CD4-positive, alpha-beta T cell (primary cell): ENCODE results near the gene GLB1L2. TPM values are rescaled to one million over a fixed set of nuclear protein-coding genes. Genes with fewer than 3 reads are reported as not detected.

Experiments used
- ATAC-seq: fragments of 200-7000 bp; cut with Tn5 transposase; one replicate; pipeline ENCODE4 v1.10.0; 2022; ENCODE audit warnings: mild to moderate bottlenecking; ENCODE audit not compliant: poor library complexity
- CTCF ChIA-PET: fragments of 350-600 bp; sonication (Branson Sonifier 250); formaldehyde crosslinking; loops from one replicate; lab custom pipeline; 2021; ENCODE audit warnings: antibody characterized with exemption, inconsistent platforms; lab: Charles Lee
- POLR2A ChIA-PET: fragments of 350-600 bp; sonication (Branson Sonifier 250); formaldehyde crosslinking; loops from one replicate; lab custom pipeline; 2021; ENCODE audit warnings: antibody characterized with exemption, inconsistent platforms; lab: Charles Lee
- DNase-seq, 14 experiments: peaks; one replicate each; pipeline ENCODE4 v3.0.0-alpha.2; 2013 to 2020; ENCODE audit warnings: mixed read lengths in 2 of 14
- H3K27ac ChIP-seq, 2 donors: one replicate each; pipeline versions ENCODE4 v1.5.1 to v1.7.0; 2013; ENCODE audit warnings: low read length in 2 of 2, low read depth in 1 of 2, mild to moderate bottlenecking in 1 of 2
- H3K27me3 ChIP-seq, 2 experiments: 1 replicate in 1 of 2; 2 replicates in 1 of 2; pipeline versions ENCODE4 v1.6.1 to v1.7.0; 2013; ENCODE audit warnings: low read length in 2 of 2, control low read depth in 1 of 2, mild to moderate bottlenecking in 1 of 2, moderate library complexity in 1 of 2; ENCODE audit not compliant: insufficient read depth in 2 of 2, control insufficient read depth in 1 of 2
- H3K36me3 ChIP-seq: one replicate; pipeline ENCODE4 v1.6.1; 2013; ENCODE audit warnings: low read length, control low read depth; ENCODE audit not compliant: insufficient read depth
- H3K4me1 ChIP-seq: one replicate; pipeline ENCODE4 v1.6.1; 2013; ENCODE audit warnings: low read length, control low read depth; ENCODE audit not compliant: insufficient read depth
- H3K4me3 ChIP-seq: one replicate; pipeline ENCODE4 v1.5.1; 2013; ENCODE audit warnings: mild to moderate bottlenecking, low read length, moderate library complexity
- H3K9me3 ChIP-seq, 2 experiments: 1 replicate in 1 of 2; 2 replicates in 1 of 2; pipeline versions ENCODE4 v1.6.1 to v1.7.0; 2013; ENCODE audit warnings: low read length in 2 of 2, mild to moderate bottlenecking in 2 of 2, control low read depth in 1 of 2, moderate library complexity in 1 of 2; ENCODE audit not compliant: control insufficient read depth in 1 of 2, insufficient read depth in 1 of 2
- H3K27ac Mint-ChIP-seq: one replicate; pipeline ENCODE4 v1.8.0; 2020; ENCODE audit warnings: mixed read lengths
- H3K27me3 Mint-ChIP-seq: one replicate; pipeline ENCODE4 v1.8.0; 2021; ENCODE audit warnings: mixed read lengths
- H3K36me3 Mint-ChIP-seq: one replicate; pipeline ENCODE4 v1.8.0; 2021; ENCODE audit warnings: low read depth, mixed read lengths
- H3K4me1 Mint-ChIP-seq: one replicate; pipeline ENCODE4 v1.8.0; 2021; ENCODE audit warnings: low read depth, mixed read lengths
- H3K4me3 Mint-ChIP-seq: one replicate; pipeline ENCODE4 v1.8.0; 2020; ENCODE audit warnings: mild to moderate bottlenecking, mixed read lengths
- H3K9me3 Mint-ChIP-seq: one replicate; pipeline ENCODE4 v1.8.0; 2020; ENCODE audit warnings: mixed read lengths
- intact Hi-C, 2 experiments: fragments of 100-400 bp; cut with DNase I in 1 of 2; cut with micrococcal nuclease in 1 of 2; formaldehyde crosslinking; loops; one replicate each; pipeline versions ENCODE4 v1.15.1 to v1.9.0; 2023 to 2025; cut with DNase I, micrococcal nuclease
- total RNA-seq, 174 experiments: library from RNA in 2 of 174; stranded (reverse) in 2 of 174; gene quantifications; one replicate each; pipeline ENCODE4 v1.2.3 and lab custom pipeline; 2021 to 2026
- TF ChIP-seq, protein P1 (sequence below): fragments of 200-600 bp; IDR thresholded peaks from one replicate; pipeline ENCODE4 v1.8.0; 2022; ENCODE audit warnings: antibody characterized with exemption, mild to moderate bottlenecking

GLB1L2 gene
- total RNA-seq, 2 experiments from 2014 or later, result 0.59 to 0.63 TPM

DNA sequence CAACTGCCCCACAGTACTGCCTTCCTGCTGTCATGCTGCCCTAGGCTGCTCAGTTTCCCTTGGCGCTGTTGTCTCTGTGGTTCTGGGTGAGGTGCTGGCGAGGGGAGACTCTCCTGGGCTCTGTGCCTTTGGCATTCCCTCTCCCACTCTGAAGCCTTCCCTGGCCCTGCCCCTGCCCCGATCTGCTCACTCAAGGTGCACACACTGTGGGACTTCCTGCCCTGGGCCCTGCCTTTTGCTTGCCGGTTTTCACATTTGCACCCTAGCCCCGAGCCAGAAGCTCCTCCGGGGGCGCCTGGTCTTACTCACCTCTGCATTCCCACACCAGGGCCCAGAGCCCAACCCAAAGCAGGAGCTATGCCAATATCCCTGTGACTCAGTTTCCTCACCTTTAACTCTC lies 68.2 kb downstream of the GLB1L2 start:
- H3K27me3 ChIP-seq, result peaks cover under 1 to 11% of the 10 kb centered on the region in 2 experiments
- no peak overlapping the region for H3K4me3 Mint-ChIP-seq
- DNase-seq, result no peak
- no peaks in the 10 kb centered on the region for H3K36me3 Mint-ChIP-seq
- no peak for ATAC-seq
- H3K9me3 ChIP-seq, result peaks cover 0 to 9% of the 10 kb centered on the region in 2 experiments
- H3K36me3 ChIP-seq, result no peaks in the 10 kb centered on the region
- H3K4me1 ChIP-seq, result no peaks in the 10 kb centered on the region
- no peaks in the 10 kb centered on the region for H3K4me1 Mint-ChIP-seq
- H3K4me3 ChIP-seq, result no peak overlapping the region
- TF ChIP-seq, protein P1, sequence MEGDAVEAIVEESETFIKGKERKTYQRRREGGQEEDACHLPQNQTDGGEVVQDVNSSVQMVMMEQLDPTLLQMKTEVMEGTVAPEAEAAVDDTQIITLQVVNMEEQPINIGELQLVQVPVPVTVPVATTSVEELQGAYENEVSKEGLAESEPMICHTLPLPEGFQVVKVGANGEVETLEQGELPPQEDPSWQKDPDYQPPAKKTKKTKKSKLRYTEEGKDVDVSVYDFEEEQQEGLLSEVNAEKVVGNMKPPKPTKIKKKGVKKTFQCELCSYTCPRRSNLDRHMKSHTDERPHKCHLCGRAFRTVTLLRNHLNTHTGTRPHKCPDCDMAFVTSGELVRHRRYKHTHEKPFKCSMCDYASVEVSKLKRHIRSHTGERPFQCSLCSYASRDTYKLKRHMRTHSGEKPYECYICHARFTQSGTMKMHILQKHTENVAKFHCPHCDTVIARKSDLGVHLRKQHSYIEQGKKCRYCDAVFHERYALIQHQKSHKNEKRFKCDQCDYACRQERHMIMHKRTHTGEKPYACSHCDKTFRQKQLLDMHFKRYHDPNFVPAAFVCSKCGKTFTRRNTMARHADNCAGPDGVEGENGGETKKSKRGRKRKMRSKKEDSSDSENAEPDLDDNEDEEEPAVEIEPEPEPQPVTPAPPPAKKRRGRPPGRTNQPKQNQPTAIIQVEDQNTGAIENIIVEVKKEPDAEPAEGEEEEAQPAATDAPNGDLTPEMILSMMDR, result no peak
- ChIA-PET CTCF (no interaction called here), POLR2A (no interaction called here)
- H3K9me3 Mint-ChIP-seq, result no peaks in the 10 kb centered on the region
- intact Hi-C loops, result no loop called here
- H3K27ac Mint-ChIP-seq, result no peak overlapping the region
- H3K27ac ChIP-seq, result no peak overlapping the region
- H3K27me3 Mint-ChIP-seq, result peaks cover 34% of the 10 kb centered on the region

DNA sequence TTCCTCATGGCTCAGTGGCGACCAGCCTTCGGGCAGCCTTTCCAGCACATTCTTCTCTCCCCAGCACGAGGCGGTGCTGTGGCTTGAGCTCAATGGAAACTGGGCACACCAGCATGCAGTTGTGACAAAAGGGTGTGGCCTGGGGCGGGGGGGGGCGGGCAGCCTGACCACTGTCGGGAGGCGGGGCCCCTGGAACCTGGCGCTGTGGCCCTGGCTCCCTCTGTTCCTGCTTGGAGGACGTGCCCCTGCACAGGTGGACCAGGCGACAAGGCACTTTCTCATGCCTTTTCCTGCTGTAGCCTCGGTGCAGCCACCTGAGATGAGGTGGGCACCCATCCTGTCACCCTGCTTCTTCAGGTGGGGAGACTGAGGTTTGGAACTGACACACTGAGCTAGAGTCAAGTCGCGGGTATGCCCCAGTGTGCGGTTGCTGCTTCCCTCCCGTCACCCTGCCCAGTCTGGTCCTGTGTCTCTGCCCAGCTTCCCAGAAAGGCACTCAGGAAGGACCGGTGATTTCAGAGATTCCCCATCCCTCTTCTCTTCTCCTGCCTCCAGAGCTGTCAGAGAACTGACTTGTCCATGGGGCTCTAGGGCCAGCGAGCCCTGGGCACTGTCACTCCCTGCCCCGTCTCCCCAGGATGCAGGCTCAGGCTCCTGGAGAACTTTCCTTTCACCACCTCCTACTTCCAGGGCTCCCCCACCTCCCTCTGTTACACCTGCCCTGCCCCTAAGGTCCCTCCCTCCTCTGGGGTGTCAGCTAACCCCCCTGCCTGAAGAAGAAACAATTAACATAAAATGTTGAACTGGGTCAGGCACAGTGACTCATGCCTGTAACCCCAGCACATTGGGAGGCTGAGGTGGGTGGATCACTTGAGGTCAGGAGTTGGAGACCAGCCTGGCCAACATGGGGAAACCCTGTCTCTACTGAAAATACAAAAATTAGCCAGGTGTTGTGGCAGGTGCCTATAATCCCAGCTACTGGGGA lies 70.3 kb downstream of the GLB1L2 start:
- POLR2A ChIA-PET, result no interaction called here
- no peak for DNase-seq
- H3K4me3 Mint-ChIP-seq, result no peak overlapping the region
- H3K4me1 ChIP-seq, result no peaks in the 10 kb centered on the region
- CTCF ChIA-PET, result no interaction called here
- H3K36me3 Mint-ChIP-seq, result no peaks in the 10 kb centered on the region
- TF ChIP-seq, protein P1, result no peak
- no peaks in the 10 kb centered on the region for H3K4me1 Mint-ChIP-seq
- H3K9me3 ChIP-seq, result peaks cover 0 to 17% of the 10 kb centered on the region in 2 experiments
- intact Hi-C loops, result no loop called here
- no peaks in the 10 kb centered on the region for H3K36me3 ChIP-seq
- H3K27ac ChIP-seq, result no peak overlapping the region
- H3K9me3 Mint-ChIP-seq, result no peaks in the 10 kb centered on the region
- no peak for ATAC-seq
- H3K4me3 ChIP-seq, result no peak overlapping the region
- no peak overlapping the region for H3K27ac Mint-ChIP-seq
- peaks cover 16 to 18% of the 10 kb centered on the region in 2 experiments for H3K27me3 ChIP-seq
- H3K27me3 Mint-ChIP-seq, result peaks cover 48% of the 10 kb centered on the region

DNA sequence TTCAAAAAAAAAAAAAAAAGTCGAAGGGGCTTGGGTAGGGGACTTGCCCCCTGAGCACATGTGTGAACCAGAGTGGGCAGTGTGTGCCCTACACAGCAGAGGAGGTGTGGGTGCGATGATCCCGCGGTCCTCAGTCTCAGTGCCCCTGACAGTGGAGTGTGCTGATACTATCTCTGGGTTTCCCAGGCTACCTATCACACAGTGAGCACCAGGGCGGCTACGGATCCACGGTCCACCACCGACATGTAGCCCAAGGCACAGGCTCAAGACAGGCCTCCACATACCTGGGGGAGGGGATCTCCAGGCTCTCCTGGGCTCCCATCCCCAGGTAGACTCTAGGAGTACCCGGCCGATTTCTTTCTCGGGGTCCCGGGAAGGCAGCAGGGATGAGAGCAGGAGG lies 71.1 kb downstream of the GLB1L2 start:
- Mint-ChIP-seq H3K36me3 (no peaks in the 10 kb centered on the region), H3K9me3 (no peaks in the 10 kb centered on the region), H3K4me1 (no peaks in the 10 kb centered on the region), H3K4me3 (no peak overlapping the region), H3K27me3 (peaks cover 56% of the 10 kb centered on the region), H3K27ac (no peak overlapping the region)
- ATAC-seq, result no peak
- Histone ChIP-seq H3K4me1 (no peaks in the 10 kb centered on the region), H3K9me3 (peaks cover 0 to 18% of the 10 kb centered on the region in 2 experiments), H3K27ac (no peak overlapping the region), H3K27me3 (peaks cover 16 to 25% of the 10 kb centered on the region in 2 experiments), H3K4me3 (no peak overlapping the region), H3K36me3 (no peaks in the 10 kb centered on the region)
- TF ChIP-seq, protein P1, result no peak
- no peak for DNase-seq
- intact Hi-C loops, result no loop called here
- POLR2A ChIA-PET, result no interaction called here
- CTCF ChIA-PET, result no interaction called here
